ENCODE data around the gene RPLP1.

DNA sequence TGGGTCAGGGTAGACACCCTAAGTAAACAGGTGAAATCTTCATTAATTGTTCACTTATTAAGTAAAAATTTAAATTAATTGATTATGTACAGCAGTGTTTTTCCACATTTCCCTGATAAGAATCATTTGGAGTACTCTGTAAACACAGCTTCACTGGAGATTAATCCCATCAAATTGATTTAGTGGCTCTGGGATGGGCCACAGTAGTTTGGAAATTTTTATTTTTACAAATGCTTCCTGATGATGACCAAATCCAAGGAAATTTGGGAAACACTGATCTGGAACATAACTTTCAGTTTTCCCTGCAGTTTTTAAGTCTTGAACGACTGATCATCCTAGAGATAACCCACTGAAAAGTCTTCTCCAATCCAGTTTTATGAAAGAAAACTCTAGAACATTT is 18.8 kb upstream of the RPLP1 start:
- TF ChIP-seq, protein P1, sequence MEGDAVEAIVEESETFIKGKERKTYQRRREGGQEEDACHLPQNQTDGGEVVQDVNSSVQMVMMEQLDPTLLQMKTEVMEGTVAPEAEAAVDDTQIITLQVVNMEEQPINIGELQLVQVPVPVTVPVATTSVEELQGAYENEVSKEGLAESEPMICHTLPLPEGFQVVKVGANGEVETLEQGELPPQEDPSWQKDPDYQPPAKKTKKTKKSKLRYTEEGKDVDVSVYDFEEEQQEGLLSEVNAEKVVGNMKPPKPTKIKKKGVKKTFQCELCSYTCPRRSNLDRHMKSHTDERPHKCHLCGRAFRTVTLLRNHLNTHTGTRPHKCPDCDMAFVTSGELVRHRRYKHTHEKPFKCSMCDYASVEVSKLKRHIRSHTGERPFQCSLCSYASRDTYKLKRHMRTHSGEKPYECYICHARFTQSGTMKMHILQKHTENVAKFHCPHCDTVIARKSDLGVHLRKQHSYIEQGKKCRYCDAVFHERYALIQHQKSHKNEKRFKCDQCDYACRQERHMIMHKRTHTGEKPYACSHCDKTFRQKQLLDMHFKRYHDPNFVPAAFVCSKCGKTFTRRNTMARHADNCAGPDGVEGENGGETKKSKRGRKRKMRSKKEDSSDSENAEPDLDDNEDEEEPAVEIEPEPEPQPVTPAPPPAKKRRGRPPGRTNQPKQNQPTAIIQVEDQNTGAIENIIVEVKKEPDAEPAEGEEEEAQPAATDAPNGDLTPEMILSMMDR (IDR thresholded peaks at IDR 0.05): no peak
- no peak for TF ChIP-seq POLR2A (IDR thresholded peaks at IDR 0.05)

Data from body of pancreas (tissue), 4 donors.